NCI-H446 (cell line): ENCODE measurements around the gene MAGOH.
A peak's percentile ranks its signal among the peaks of the same experiment; 100 is the strongest.

Experiments
- DNase-seq, 2 experiments: peaks; one replicate each; lab custom pipeline; 2025; lab: John Stamatoyannopoulos, UW

MAGOH gene

GRCh38 chr1:53270873-53271272 lies 32.6 kb upstream of the MAGOH start:
- DNase-seq: no peak

GRCh38 chr1:53270107-53270506 lies 31.8 kb upstream of the MAGOH start:
- no peak for DNase-seq

GRCh38 chr1:53267761-53268160 lies 29.4 kb upstream of the MAGOH start:
- no peak for DNase-seq

GRCh38 chr1:53266038-53266437 lies 27.7 kb upstream of the MAGOH start:
- peak in 1 of 2 experiments; percentile 10 for DNase-seq

- DNase-seq: no peak
These were observed 27.3 kb upstream of the MAGOH start for GRCh38 chr1:53265581-53265980.

GRCh38 chr1:53264048-53264447 lies 25.7 kb upstream of the MAGOH start:
- DNase-seq: no peak

- DNase-seq: no peak
These were observed 23.7 kb upstream of the MAGOH start for GRCh38 chr1:53262000-53262399.

- DNase-seq: no peak
These were observed 22.4 kb upstream of the MAGOH start for GRCh38 chr1:53260631-53261247.

GRCh38 chr1:53259932-53260331 lies 21.6 kb upstream of the MAGOH start:
- no peak for DNase-seq

- no peak for DNase-seq
These were observed 19.9 kb upstream of the MAGOH start for GRCh38 chr1:53258216-53258615.

GRCh38 chr1:53257454-53258081 lies 19.2 kb upstream of the MAGOH start:
- DNase-seq: no peak

- no peak for DNase-seq
These were observed 18.5 kb upstream of the MAGOH start for GRCh38 chr1:53256511-53257453.

- DNase-seq: no peak
These were observed 16.7 kb upstream of the MAGOH start for GRCh38 chr1:53255031-53255430.

GRCh38 chr1:53254011-53254640 lies 15.8 kb upstream of the MAGOH start:
- DNase-seq: no peak

GRCh38 chr1:53250325-53250724 lies 12.0 kb upstream of the MAGOH start:
- DNase-seq: no peak

- DNase-seq: peak; percentile 15 to 54
These were observed 11.4 kb upstream of the MAGOH start for GRCh38 chr1:53249706-53250105.

- no peak for DNase-seq
These were observed 8.2 kb upstream of the MAGOH start for GRCh38 chr1:53246261-53247134.

- no peak for DNase-seq
These were observed 5.8 kb upstream of the MAGOH start for GRCh38 chr1:53244141-53244540.

- no peak for DNase-seq
These were observed 4.1 kb upstream of the MAGOH start for GRCh38 chr1:53242381-53242780.

- DNase-seq: no peak
These were observed 3.5 kb upstream of the MAGOH start for GRCh38 chr1:53241828-53242227.

- no peak for DNase-seq
These were observed 680 bp downstream of the MAGOH start for GRCh38 chr1:53237638-53238037.

GRCh38 chr1:53220962-53221286 lies 17.4 kb downstream of the MAGOH start:
- DNase-seq: no peak
